PFSK-1 (cell line): Measurements from ENCODE around the gene ZBTB34.

ENCODE experiments used
- POLR2AphosphoS5 ChIP-seq: IDR thresholded peaks from 2 replicates; pipeline ENCODE4 v1.6.1; 2012; ENCODE audit warnings: low read depth, mild to moderate bottlenecking, control low read depth, low read length, moderate library complexity
- TAF1 ChIP-seq: IDR thresholded peaks from 2 replicates; pipeline ENCODE4 v1.6.1; 2012; ENCODE audit warnings: low read length, control low read depth, borderline replicate concordance; ENCODE audit not compliant: insufficient read depth
- TF ChIP-seq, protein P1 (sequence below), 2 experiments: IDR thresholded peaks; 2 replicates each; pipeline versions ENCODE4 v1.6.1 to v1.8.0; 2011 to 2012; ENCODE audit warnings: low read depth in 2 of 2, low read length in 2 of 2, control low read depth in 1 of 2, inconsistent platforms in 1 of 2, mild to moderate bottlenecking in 1 of 2, moderate library complexity in 1 of 2; ENCODE audit not compliant: insufficient read depth in 1 of 2

DNA sequence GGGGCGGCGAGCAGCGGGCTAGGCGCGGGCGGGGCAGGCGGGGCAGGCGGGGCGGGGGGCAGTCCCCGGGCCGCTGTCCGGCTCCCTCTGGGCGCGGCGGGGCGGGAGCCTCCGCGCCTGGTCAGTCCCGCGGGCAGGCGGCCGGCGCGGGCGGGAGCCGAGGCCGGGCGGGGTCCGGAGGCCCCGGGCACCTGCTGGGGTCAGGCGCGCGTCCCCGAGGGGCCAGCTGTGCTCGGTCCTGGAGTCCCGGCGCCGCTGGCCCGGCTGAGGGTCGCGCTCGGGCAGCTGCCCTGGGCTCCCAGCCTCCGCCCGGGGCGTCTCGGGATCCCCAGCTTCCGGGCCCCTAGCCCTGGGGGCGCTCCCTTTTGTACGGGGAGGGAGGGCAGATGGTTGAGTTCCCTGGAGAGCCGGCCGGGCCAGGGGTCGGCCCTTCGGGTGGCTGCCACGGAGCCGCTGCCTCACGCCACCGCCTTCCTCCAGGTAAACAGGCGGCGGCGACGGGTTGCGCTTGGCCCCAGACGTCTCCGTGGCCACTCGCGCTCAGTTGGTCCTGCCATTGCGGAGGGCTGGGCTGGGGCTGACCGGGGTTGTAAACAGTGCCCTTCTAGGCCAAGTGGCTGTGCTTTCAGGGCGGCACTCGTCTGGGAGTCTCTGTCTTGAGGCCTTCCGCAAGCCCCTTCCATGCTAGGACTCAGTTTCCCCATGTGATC is 473 bp downstream of the ZBTB34 start:
- TF ChIP-seq, protein P1, sequence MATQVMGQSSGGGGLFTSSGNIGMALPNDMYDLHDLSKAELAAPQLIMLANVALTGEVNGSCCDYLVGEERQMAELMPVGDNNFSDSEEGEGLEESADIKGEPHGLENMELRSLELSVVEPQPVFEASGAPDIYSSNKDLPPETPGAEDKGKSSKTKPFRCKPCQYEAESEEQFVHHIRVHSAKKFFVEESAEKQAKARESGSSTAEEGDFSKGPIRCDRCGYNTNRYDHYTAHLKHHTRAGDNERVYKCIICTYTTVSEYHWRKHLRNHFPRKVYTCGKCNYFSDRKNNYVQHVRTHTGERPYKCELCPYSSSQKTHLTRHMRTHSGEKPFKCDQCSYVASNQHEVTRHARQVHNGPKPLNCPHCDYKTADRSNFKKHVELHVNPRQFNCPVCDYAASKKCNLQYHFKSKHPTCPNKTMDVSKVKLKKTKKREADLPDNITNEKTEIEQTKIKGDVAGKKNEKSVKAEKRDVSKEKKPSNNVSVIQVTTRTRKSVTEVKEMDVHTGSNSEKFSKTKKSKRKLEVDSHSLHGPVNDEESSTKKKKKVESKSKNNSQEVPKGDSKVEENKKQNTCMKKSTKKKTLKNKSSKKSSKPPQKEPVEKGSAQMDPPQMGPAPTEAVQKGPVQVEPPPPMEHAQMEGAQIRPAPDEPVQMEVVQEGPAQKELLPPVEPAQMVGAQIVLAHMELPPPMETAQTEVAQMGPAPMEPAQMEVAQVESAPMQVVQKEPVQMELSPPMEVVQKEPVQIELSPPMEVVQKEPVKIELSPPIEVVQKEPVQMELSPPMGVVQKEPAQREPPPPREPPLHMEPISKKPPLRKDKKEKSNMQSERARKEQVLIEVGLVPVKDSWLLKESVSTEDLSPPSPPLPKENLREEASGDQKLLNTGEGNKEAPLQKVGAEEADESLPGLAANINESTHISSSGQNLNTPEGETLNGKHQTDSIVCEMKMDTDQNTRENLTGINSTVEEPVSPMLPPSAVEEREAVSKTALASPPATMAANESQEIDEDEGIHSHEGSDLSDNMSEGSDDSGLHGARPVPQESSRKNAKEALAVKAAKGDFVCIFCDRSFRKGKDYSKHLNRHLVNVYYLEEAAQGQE (IDR thresholded peaks at IDR 0.05; ENCODE audit: insufficient read depth in 1 of 2, low read depth in 2 of 2, low read length in 2 of 2) = no peak
- no peak for TF ChIP-seq POLR2AphosphoS5
- no peak for TF ChIP-seq TAF1
